GM12892 (cell line): Measurements from ENCODE around the gene ITIH1.

Experiments
- DNase-seq: peaks from one replicate; pipeline ENCODE4 v3.0.0; 2011; ENCODE audit not compliant: insufficient read length
- FAIRE-seq: peaks from 2 replicates; lab custom pipeline; 2011; peaks lifted over from hg19 to GRCh38; lab: Jason Lieb, UNC
- POLR2A ChIP-seq: IDR thresholded peaks from 2 replicates; pipeline ENCODE4 v1.6.1; 2011; ENCODE audit warnings: low read depth, low read length, control low read depth
- POLR2AphosphoS5 ChIP-seq: IDR thresholded peaks from 2 replicates; pipeline ENCODE4 v1.6.1; 2011; ENCODE audit warnings: low read depth, low read length, control low read depth
- TAF1 ChIP-seq: IDR thresholded peaks from 2 replicates; pipeline ENCODE4 v1.6.1; 2011; ENCODE audit warnings: low read depth, mild to moderate bottlenecking, control low read depth, low read length, borderline replicate concordance

ITIH1 gene

DNA sequence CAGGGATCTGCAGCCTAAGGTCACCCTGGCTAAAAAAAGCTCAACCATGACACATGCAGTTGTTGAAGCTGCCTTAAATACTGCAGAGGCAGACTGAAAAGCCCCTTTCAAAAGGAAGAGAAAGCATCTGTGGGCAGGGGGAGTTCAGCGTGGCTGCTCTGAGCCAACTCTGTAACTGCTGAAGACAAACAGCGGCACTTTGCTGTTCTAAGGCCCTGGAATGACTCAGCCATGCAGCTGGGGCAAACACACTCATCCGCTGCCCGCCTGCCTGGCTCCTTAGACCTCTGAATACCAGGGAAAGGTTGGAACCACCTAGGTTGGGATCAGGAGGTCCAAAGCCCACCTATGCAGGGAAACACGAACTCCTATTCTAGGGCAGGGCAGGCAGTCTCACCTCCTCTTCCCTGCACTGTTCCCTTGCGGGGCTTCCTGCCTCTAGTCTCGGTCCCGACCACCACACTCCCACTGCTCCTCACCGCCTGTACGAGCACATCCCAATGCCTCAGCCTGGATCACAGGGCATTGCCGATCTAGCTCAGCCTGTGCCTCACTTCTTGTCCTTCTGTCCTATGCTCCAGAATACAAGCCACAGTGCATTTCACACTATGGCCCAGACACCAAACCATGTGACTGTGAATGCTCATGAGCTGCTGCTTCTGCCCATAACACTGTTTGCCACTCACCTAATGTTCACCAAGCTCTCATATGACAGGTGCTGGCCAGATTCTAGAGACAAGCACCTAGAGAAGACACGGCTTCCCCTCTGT is 64.0 kb downstream of the ITIH1 start:
- TF ChIP-seq TAF1 (no peak), POLR2A (no peak), POLR2AphosphoS5 (no peak)
- FAIRE-seq (no peak), DNase-seq (no peak)
